PFSK-1 (cell line): ENCODE measurements around the gene ADD1.

Experiments used
- POLR2AphosphoS5 ChIP-seq: IDR thresholded peaks from 2 replicates; pipeline ENCODE4 v1.6.1; 2012; ENCODE audit warnings: low read depth, mild to moderate bottlenecking, control low read depth, low read length, moderate library complexity
- REST ChIP-seq, 2 experiments: IDR thresholded peaks; 2 replicates each; pipeline versions ENCODE4 v1.6.1 to v1.8.0; 2011 to 2012; ENCODE audit warnings: low read depth in 2 of 2, low read length in 2 of 2, control low read depth in 1 of 2, inconsistent platforms in 1 of 2, mild to moderate bottlenecking in 1 of 2, moderate library complexity in 1 of 2; ENCODE audit not compliant: insufficient read depth in 1 of 2

- TF ChIP-seq POLR2AphosphoS5 (no peak), REST (IDR thresholded peaks at IDR 0.05; ENCODE audit: insufficient read depth in 1 of 2, low read depth in 2 of 2, low read length in 2 of 2) (no peak)
Measured at GRCh38 chr4:2810388-2810787, 33.3 kb upstream of the ADD1 start.
